ENCODE data around the gene SPAG4. TPM values are rescaled to one million over a fixed set of nuclear protein-coding genes. Genes with fewer than 3 reads are reported as not detected.
A peak's percentile ranks its signal among the peaks of the same experiment; 100 is the strongest.

Gene SPAG4
- polyA plus RNA-seq, 3 donors, result 0.12 to 0.51 TPM; not detected in 1

- Mint-ChIP-seq H3K27me3 (ENCODE audit: low read depth in 3 of 3) (peaks cover 39 to 48% (median 41%) of the 10 kb centered on the region in 3 donors), H3K4me1 (peaks cover 42% of the 10 kb centered on the region), H3K27ac (peak overlapping the region in 5 of 7 donors; percentile 19 to 95 (median 66)), H3K9me3 (peaks cover 0 to 10% (median 4%) of the 10 kb centered on the region in 7 donors), H3K4me3 (peak overlapping the region; percentile 96 to 97), H3K36me3 (peaks cover 5 to 13% of the 10 kb centered on the region in 2 donors)
- H3K27me3 ChIP-seq (ENCODE audit: control insufficient read depth in 2 of 2, insufficient read depth in 2 of 2, low read length in 2 of 2), result peaks cover 16 to 32% of the 10 kb centered on the region in 2 donors
- H3K36me3 ChIP-seq (replicated peaks in 1 of 2; ENCODE audit: control insufficient read depth in 1 of 2, insufficient read depth in 2 of 2, low read length in 2 of 2), result peaks cover 0 to 7% of the 10 kb centered on the region in 2 donors
- TF ChIP-seq CTCF (IDR thresholded peaks at IDR 0.05), result peak; percentile 13
- DNase-seq, result peak; percentile 21 to 52 (median 29)
- peak overlapping the region; percentile 86 for H3K4me2 ChIP-seq (replicated peaks; ENCODE audit: extremely low read depth, low read length, poor library complexity, severe bottlenecking)
- peak overlapping the region; percentile 75 for H2AFZ ChIP-seq (ENCODE audit: insufficient read depth, low read depth, low read length, poor library complexity, severe bottlenecking)
- no peaks in the 10 kb centered on the region for H4K20me1 ChIP-seq (ENCODE audit: insufficient read depth, low read length)
- H3K27ac ChIP-seq (ENCODE audit: low read depth in 1 of 2, low read length in 2 of 2), result no peak overlapping the region
- peaks cover 0 to 5% of the 10 kb centered on the region in 2 donors for H3K9me3 ChIP-seq (replicated peaks in 1 of 2; ENCODE audit: control insufficient read depth in 1 of 2, insufficient read depth in 1 of 2, low read length in 2 of 2)
- intact Hi-C loops (cut with micrococcal nuclease), result loop anchor here (2.0 to 10.0 kb wide), 8 partner anchors 45 to 1625 kb away; partner anchors contain the start of genes ACSS2 (in 1 of the 2), CEP250 (in 1 of the 2), CPNE1 (in 1 of the 2) and ERGIC3 (in 1 of the 2)
- peak overlapping the region in 1 of 3 experiments; percentile 79 for H3K4me3 ChIP-seq (replicated peaks in 1 of 3; ENCODE audit: low read depth in 2 of 3, low read length in 3 of 3)
- 7% methylated on average over 17 of the region's 22 CpGs for WGBS (ENCODE audit: insufficient coverage)
- peak overlapping the region; percentile 56 for H3K9ac ChIP-seq (ENCODE audit: insufficient read depth, low read length, poor library complexity, severe bottlenecking)
- no peaks in the 10 kb centered on the region for H3K79me2 ChIP-seq (ENCODE audit: insufficient read depth, low read length)
- H3K4me1 ChIP-seq (ENCODE audit: control insufficient read depth in 1 of 2, insufficient read depth in 2 of 2, low read length in 2 of 2), result peaks cover 36 to 47% of the 10 kb centered on the region in 2 donors
Observed at GRCh38 chr20:35617397-35618262, 2.0 kb downstream of the SPAG4 start.
